Mucosa of descending colon (tissue), 3 donors: ENCODE results near the gene FRMD4A. TPM values are rescaled to one million over a fixed set of nuclear protein-coding genes. Genes with fewer than 3 reads are reported as not detected.
"Not testable (repeated sequence)": the region's sequence is repeated elsewhere in the genome, so short reads cannot be mapped to it uniquely, and the experiment has no call there.

Experiments used
- ATAC-seq: fragments of 200-7000 bp; cut with Tn5 transposase; one replicate; pipeline ENCODE4 v1.9.1; 2020; ENCODE audit warnings: mild to moderate bottlenecking, moderate library complexity
- DNase-seq, 3 donors: peaks; one replicate each; pipeline ENCODE4 v3.0.0-alpha.2; 2020
- H3K36me3 ChIP-seq: fragments of 200-600 bp; one replicate; pipeline ENCODE4 v1.8.0; 2021; ENCODE audit warnings: low read depth, mild to moderate bottlenecking
- H3K4me1 ChIP-seq: fragments of 200-600 bp; one replicate; pipeline ENCODE4 v1.8.0; 2021; ENCODE audit warnings: low read depth, mild to moderate bottlenecking
- H3K4me3 ChIP-seq: fragments of 200-600 bp; one replicate; pipeline ENCODE4 v1.8.0; 2021; ENCODE audit warnings: mild to moderate bottlenecking
- H3K9me3 ChIP-seq: fragments of 200-600 bp; one replicate; pipeline ENCODE4 v1.8.0; 2021; ENCODE audit warnings: mild to moderate bottlenecking
- CTCF ChIP-seq: fragments of 200-600 bp; IDR thresholded peaks from one replicate; pipeline ENCODE4 v1.8.0; 2022; ENCODE audit warnings: antibody characterized with exemption, mild to moderate bottlenecking
- intact Hi-C, 2 donors: fragments of 100-400 bp; cut with DNase I in 1 of 2; cut with micrococcal nuclease in 1 of 2; formaldehyde crosslinking; loops; one replicate each; pipeline versions ENCODE4 v1.11.0 to v1.11.1; 2022; cut with DNase I, micrococcal nuclease
- total RNA-seq, 3 donors: library from RNA; stranded (reverse); fragmentation: NEBNext Ultra II Directional in 2 of 3; extraction: Animal tissue kit (Norgen Biotek cat#: 25700) in 2 of 3; gene quantifications; one replicate each; pipeline versions ENCODE4 v1.2.1 to v1.2.4, GENCODE V29; 2021 to 2023
- donor health status: DM: no; HTN: no; CAD: no; lungs with moderate emphysema.
- donor health status: DM: no; HTN: no; CAD: no.
- donor health status: DM: no; HTN: yes; CAD: no.

The FRMD4A gene
- total RNA-seq, 3 donors from 2014 or later: 9.8 to 40.6 (median 17.2) TPM

GRCh38 chr10:13955409-13956068, 375.2 kb downstream of the FRMD4A start:
- no peak for TF ChIP-seq CTCF
- intact Hi-C loops: no loop called here
- no peaks in the 10 kb centered on the region for H3K36me3 ChIP-seq
- ATAC-seq: no peak
- H3K9me3 ChIP-seq: no peaks in the 10 kb centered on the region
- no peak for DNase-seq
- H3K4me3 ChIP-seq: no peak overlapping the region
- no peaks in the 10 kb centered on the region for H3K4me1 ChIP-seq

DNA sequence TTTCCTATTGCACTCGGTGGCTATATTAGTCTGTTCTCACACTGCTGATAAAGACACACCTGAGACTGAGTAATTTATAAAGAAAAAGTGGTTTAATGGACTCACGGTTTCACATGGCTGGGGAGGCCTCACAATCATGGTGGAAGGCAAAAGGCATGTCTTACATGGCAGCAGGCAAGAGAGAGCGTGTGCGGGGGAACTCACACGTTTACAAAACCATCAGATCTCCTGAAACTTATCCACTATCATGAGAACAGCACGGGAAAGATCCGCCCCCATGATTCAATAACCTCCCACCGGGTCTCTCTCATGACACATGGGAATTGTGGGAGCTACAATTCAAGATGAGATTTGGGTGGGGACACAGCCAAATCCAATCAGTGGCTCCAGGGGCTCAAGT, 376.5 kb downstream of the FRMD4A start:
- intact Hi-C loops, H3K4me1 ChIP-seq, ATAC-seq, DNase-seq, H3K36me3 ChIP-seq, H3K4me3 ChIP-seq, H3K9me3 ChIP-seq: not testable (repeated sequence)

- DNase-seq: no peak
- no peak for TF ChIP-seq CTCF
Measured at GRCh38 chr10:13953371-13953770, 377.4 kb downstream of the FRMD4A start.

GRCh38 chr10:13950543-13950939, 380.2 kb downstream of the FRMD4A start:
- ATAC-seq (no peak), DNase-seq (no peak)
- H3K9me3 ChIP-seq: no peaks in the 10 kb centered on the region
- TF ChIP-seq CTCF: no peak
- intact Hi-C loops: no loop called here
- no peaks in the 10 kb centered on the region for H3K4me1 ChIP-seq
- no peaks in the 10 kb centered on the region for H3K36me3 ChIP-seq
- H3K4me3 ChIP-seq: no peak overlapping the region

More at GRCh38 chr10:13953371-13953770, 377.4 kb downstream of the FRMD4A start:
- intact Hi-C loops: no loop called here
- H3K9me3 ChIP-seq: no peaks in the 10 kb centered on the region
- H3K4me1 ChIP-seq: no peaks in the 10 kb centered on the region
- H3K36me3 ChIP-seq: no peaks in the 10 kb centered on the region
- ATAC-seq: no peak
- H3K4me3 ChIP-seq: no peak overlapping the region

- H3K4me3 ChIP-seq: no peak overlapping the region
- ATAC-seq (no peak), DNase-seq (no peak)
- H3K4me1 ChIP-seq: no peaks in the 10 kb centered on the region
- no peak for TF ChIP-seq CTCF
- H3K36me3 ChIP-seq: no peaks in the 10 kb centered on the region
- intact Hi-C loops: no loop called here
- H3K9me3 ChIP-seq: no peaks in the 10 kb centered on the region
Measured at GRCh38 chr10:13949844-13950542, 380.7 kb downstream of the FRMD4A start.

DNA sequence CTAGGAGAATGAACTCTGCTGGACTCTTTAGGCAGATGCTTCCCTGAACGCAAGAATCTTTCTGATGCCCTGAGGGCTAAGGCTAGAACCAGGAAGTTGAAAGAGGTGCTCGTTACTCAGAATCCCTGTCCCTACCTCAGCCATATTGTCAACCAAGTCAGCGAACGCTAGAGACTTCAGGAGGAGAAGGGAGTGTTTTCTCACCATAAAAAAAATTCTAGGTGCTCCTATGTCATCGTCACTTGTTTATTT, 384.6 kb downstream of the FRMD4A start:
- no peak for TF ChIP-seq CTCF
- Histone ChIP-seq H3K4me3 (no peak overlapping the region), H3K9me3 (no peaks in the 10 kb centered on the region), H3K36me3 (no peaks in the 10 kb centered on the region), H3K4me1 (no peaks in the 10 kb centered on the region)
- DNase-seq: no peak
- ATAC-seq: no peak
- intact Hi-C loops: no loop called here
